Measurements from ENCODE around the gene CDKN2B-AS1. TPM values are rescaled to one million over a fixed set of nuclear protein-coding genes. Genes with fewer than 3 reads are reported as not detected.

CDKN2B-AS1 gene
- total and polyA plus RNA-seq, 12 donors, result 0.13 to 2.5 (median 0.74) TPM; not detected in 1

GRCh38 chr9:21995006-21995665 lies 545 bp downstream of the CDKN2B-AS1 start:
- Histone ChIP-seq H3K36me3 (replicated peaks in 1 of 2) (no peaks in the 10 kb centered on the region), H3K4me3 (peak overlapping the region; percentile 42 to 93 (median 66)), H3K27ac (peak overlapping the region; percentile 72 to 93 (median 89)), H3K27me3 (peaks cover under 1% of the 10 kb centered on the region), H3K4me1 (replicated peaks in 1 of 2) (peaks cover 0 to 9% of the 10 kb centered on the region in 2 donors), H3K9me3 (replicated peaks in 1 of 3) (no peaks in the 10 kb centered on the region)
- TF ChIP-seq POLR2A (IDR thresholded peaks at IDR 0.05), result peak in 1 of 2 donors; percentile 44
- TF ChIP-seq CTCF (IDR thresholded peaks at IDR 0.05), result no peak
- DNase-seq, result peak; percentile 71 to 86 (median 81)
- 0 to 1% (median 1%) methylated on average over 27 to 56 of the region's 56 CpGs for WGBS, 4 donors
- intact Hi-C loops (cut with DNase I), result loop anchor here in 1 of 2 donors (10.0 kb wide), 1 partner anchor 180 kb away; no protein-coding TSS in a partner anchor

GRCh38 chr9:21995666-21996398 lies 1.2 kb downstream of the CDKN2B-AS1 start:
- Histone ChIP-seq H3K4me3 (peak overlapping the region; percentile 42 to 93 (median 66)), H3K9me3 (replicated peaks in 1 of 3) (no peaks in the 10 kb centered on the region), H3K27ac (peak overlapping the region in 4 of 5 donors; percentile 72 to 93 (median 87)), H3K36me3 (replicated peaks in 1 of 2) (no peaks in the 10 kb centered on the region), H3K4me1 (replicated peaks in 1 of 2) (peaks cover 0 to 9% of the 10 kb centered on the region in 2 donors), H3K27me3 (no peaks in the 10 kb centered on the region)
- peak; percentile 38 to 64 (median 58) for DNase-seq
- intact Hi-C loops (cut with DNase I), result loop anchor here in 1 of 2 donors (10.0 kb wide), 1 partner anchor 181 kb away; no protein-coding TSS in a partner anchor
- TF ChIP-seq CTCF (IDR thresholded peaks at IDR 0.05) (peak in 3 of 6 experiments; percentile 14 to 26 (median 17)), POLR2A (IDR thresholded peaks at IDR 0.05) (no peak)
- 22 to 52% (median 33%) methylated on average over 23 to 54 of the region's 54 CpGs for WGBS, 4 donors

- no peak overlapping the region for H3K4me3 ChIP-seq
- H3K4me1 ChIP-seq (replicated peaks in 1 of 2), result peaks cover 0 to 9% of the 10 kb centered on the region in 2 donors
- no peak for DNase-seq
- TF ChIP-seq CTCF (IDR thresholded peaks at IDR 0.05), result no peak
- no peak for TF ChIP-seq POLR2A (IDR thresholded peaks at IDR 0.05)
- no peaks in the 10 kb centered on the region for H3K27me3 ChIP-seq
- no peaks in the 10 kb centered on the region for H3K36me3 ChIP-seq (replicated peaks in 1 of 2)
- 79 to 85% (median 83%) methylated on average over 9 of the region's 9 CpGs for WGBS, 4 donors
- H3K27ac ChIP-seq, result no peak overlapping the region
- intact Hi-C loops (cut with DNase I), result loop anchor here in 1 of 2 donors (10.0 kb wide), 1 partner anchor 182 kb away; no protein-coding TSS in a partner anchor
- no peaks in the 10 kb centered on the region for H3K9me3 ChIP-seq (replicated peaks in 1 of 3)
Observed at GRCh38 chr9:21996438-21996837, 1.8 kb downstream of the CDKN2B-AS1 start.

- Histone ChIP-seq H3K27me3 (no peaks in the 10 kb centered on the region), H3K9me3 (replicated peaks in 1 of 3) (no peaks in the 10 kb centered on the region), H3K4me1 (replicated peaks in 1 of 2) (peaks cover 0 to 9% of the 10 kb centered on the region in 2 donors), H3K4me3 (no peak overlapping the region), H3K27ac (no peak overlapping the region), H3K36me3 (replicated peaks in 1 of 2) (no peaks in the 10 kb centered on the region)
- intact Hi-C loops (cut with DNase I), result loop anchor here in 1 of 2 donors (10.0 kb wide), 1 partner anchor 182 kb away; no protein-coding TSS in a partner anchor
- no peak for DNase-seq
- no peak for TF ChIP-seq POLR2A (IDR thresholded peaks at IDR 0.05)
- no peak for TF ChIP-seq CTCF (IDR thresholded peaks at IDR 0.05)
- WGBS, 4 donors, result 87 to 94% (median 92%) methylated on average over 5 of the region's 5 CpGs
Observed at GRCh38 chr9:21996858-21997257, 2.3 kb downstream of the CDKN2B-AS1 start.
